Kidney (tissue), 14 donors: ENCODE data around the gene DENND6B. TPM values are rescaled to one million over a fixed set of nuclear protein-coding genes. Genes with fewer than 3 reads are reported as not detected.

Experiments
- DNase-seq, 5 donors: peaks; one replicate each; pipeline ENCODE4 v3.0.0-alpha.2; 2013 to 2020
- FAIRE-seq: peaks from 2 replicates; lab custom pipeline; 2012; peaks lifted over from hg19 to GRCh38; lab: Jason Lieb, UNC
- H3K27ac ChIP-seq, 2 donors: one replicate each; pipeline ENCODE4 v1.7.0; 2013; ENCODE audit warnings: low read depth in 2 of 2, low read length in 2 of 2, inconsistent platforms in 1 of 2
- H3K27me3 ChIP-seq: one replicate; pipeline ENCODE4 v1.7.1; 2013; ENCODE audit warnings: low read length, inconsistent platforms; ENCODE audit not compliant: control insufficient read depth, insufficient read depth
- H3K36me3 ChIP-seq, 3 donors: one replicate each; pipeline versions ENCODE4 v1.7.0 to v1.7.1; 2013; ENCODE audit warnings: low read length in 3 of 3, control low read depth in 1 of 3, inconsistent platforms in 1 of 3; ENCODE audit not compliant: insufficient read depth in 3 of 3, control insufficient read depth in 2 of 3
- H3K4me1 ChIP-seq, 3 donors: one replicate each; pipeline versions ENCODE4 v1.7.0 to v1.7.1; 2013; ENCODE audit warnings: low read length in 3 of 3, inconsistent platforms in 1 of 3, low read depth in 1 of 3; ENCODE audit not compliant: control insufficient read depth in 2 of 3, insufficient read depth in 2 of 3
- H3K4me3 ChIP-seq, 3 donors: one replicate each; pipeline versions ENCODE4 v1.7.0 to v1.8.1; 2013; ENCODE audit warnings: low read length in 3 of 3, control low read depth in 1 of 3, inconsistent platforms in 1 of 3
- H3K9ac ChIP-seq, 3 donors: one replicate each; pipeline versions ENCODE4 v1.7.0 to v1.7.1; 2013; ENCODE audit warnings: low read length in 3 of 3, control low read depth in 1 of 3, inconsistent platforms in 1 of 3
- H3K9me3 ChIP-seq, 3 donors: one replicate each; pipeline versions ENCODE4 v1.7.0 to v1.7.1; 2013; ENCODE audit warnings: low read length in 3 of 3, control low read depth in 1 of 3, inconsistent platforms in 1 of 3; ENCODE audit not compliant: control insufficient read depth in 2 of 3, insufficient read depth in 1 of 3
- CTCF ChIP-seq: IDR thresholded peaks from 3 replicates; pipeline ENCODE4 v1.5.1; 2012; ENCODE audit warnings: mild to moderate bottlenecking, moderate library complexity, borderline replicate concordance; ENCODE audit not compliant: insufficient read depth; ENCODE audit errors: extremely low read depth
- intact Hi-C: fragments of 100-400 bp; cut with DNase I; formaldehyde crosslinking; loops from one replicate; pipeline ENCODE4 v1.11.1; 2022
- polyA plus RNA-seq: library from polyadenylated mRNA; stranded (reverse); fragments of 350-450 nt; fragmentation: Illumina TruSeq; extraction: RNeasy Lipid Tissue Mini Kit (QIAGEN cat#74804); gene quantifications from one replicate; pipeline ENCODE4 v1.2.3, GENCODE V29; 2014; ENCODE audit warnings: low read depth, low replicate concordance; ENCODE audit not compliant: insufficient read depth
- total RNA-seq: library from RNA; stranded (reverse); fragmentation: NEBNext Ultra II Directional; extraction: Animal tissue kit (Norgen Biotek cat#: 25700); gene quantifications from one replicate; pipeline ENCODE4 v1.2.1, GENCODE V29; 2021
- donor health status: control.
- donor health status: control.
- donor health status: control.
- donor health status: control.
- donor health status: control.
- donor health status: DM: yes; HTN: yes; CAD: no.
- donor health status: Normal renal cell carcinoma (clear cell type).

The DENND6B gene
- total and polyA plus RNA-seq, 2 donors from 2014 or later: 14.5 to 16.7 TPM

GRCh38 chr22:50361222-50361621 lies 34.4 kb upstream of the DENND6B start:
- peaks cover 0 to 12% (median 11%) of the 10 kb centered on the region in 3 donors for H3K4me1 ChIP-seq

DNA sequence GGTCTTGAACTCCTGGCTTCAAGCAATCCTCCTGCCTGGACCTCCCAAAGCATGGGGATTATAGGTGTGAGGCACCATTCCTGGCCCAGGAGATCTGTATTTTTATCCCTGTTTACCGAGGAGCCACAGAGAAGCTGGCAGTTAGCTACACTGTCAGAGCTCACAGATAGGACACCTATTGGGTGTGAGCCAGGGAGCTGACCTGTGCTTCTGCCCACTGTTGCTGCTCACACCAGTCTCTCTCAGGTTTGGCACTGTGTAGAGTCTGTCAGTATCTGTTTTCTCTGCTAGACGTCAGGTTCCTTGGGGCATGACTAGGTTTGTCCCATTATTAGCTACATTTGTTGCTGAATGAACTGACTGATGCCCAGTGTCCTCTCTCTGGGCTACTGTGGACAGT lies 33.8 kb upstream of the DENND6B start:
- H3K36me3 ChIP-seq: peaks cover 3 to 6% (median 5%) of the 10 kb centered on the region in 3 donors
- no peak for FAIRE-seq
- intact Hi-C loops: no loop called here
- H3K9ac ChIP-seq: no peak overlapping the region
- DNase-seq: no peak
- no peaks in the 10 kb centered on the region for H3K9me3 ChIP-seq
- H3K4me3 ChIP-seq: no peak overlapping the region
- no peaks in the 10 kb centered on the region for H3K27me3 ChIP-seq
- no peak overlapping the region for H3K27ac ChIP-seq
- peaks cover 0 to 11% (median 9%) of the 10 kb centered on the region in 3 donors for H3K4me1 ChIP-seq
- TF ChIP-seq CTCF: no peak

More at GRCh38 chr22:50361222-50361621, 34.4 kb upstream of the DENND6B start:
- TF ChIP-seq CTCF: no peak
- FAIRE-seq (no peak), DNase-seq (no peak)
- Histone ChIP-seq H3K27ac (no peak overlapping the region), H3K4me3 (no peak overlapping the region), H3K36me3 (peaks cover 3 to 6% (median 5%) of the 10 kb centered on the region in 3 donors), H3K9me3 (no peaks in the 10 kb centered on the region), H3K27me3 (no peaks in the 10 kb centered on the region), H3K9ac (no peak overlapping the region)
- intact Hi-C loops: no loop called here

GRCh38 chr22:50357756-50358155 lies 30.9 kb upstream of the DENND6B start:
- Histone ChIP-seq H3K27me3 (no peaks in the 10 kb centered on the region), H3K4me3 (no peak overlapping the region), H3K4me1 (peaks cover 0 to 11% (median 9%) of the 10 kb centered on the region in 3 donors), H3K9ac (no peak overlapping the region), H3K27ac (no peak overlapping the region), H3K36me3 (peaks cover 3 to 10% (median 5%) of the 10 kb centered on the region in 3 donors), H3K9me3 (no peaks in the 10 kb centered on the region)
- no peak for TF ChIP-seq CTCF
- intact Hi-C loops: no loop called here
- no peak for FAIRE-seq
- DNase-seq: no peak

GRCh38 chr22:50357222-50357621 lies 30.4 kb upstream of the DENND6B start:
- FAIRE-seq: no peak
- H3K27ac ChIP-seq: no peak overlapping the region
- no peak overlapping the region for H3K4me3 ChIP-seq
- H3K36me3 ChIP-seq: peaks cover 3 to 10% (median 5%) of the 10 kb centered on the region in 3 donors
- intact Hi-C loops: no loop called here
- no peak for DNase-seq
- H3K4me1 ChIP-seq: peaks cover 0 to 7% (median 6%) of the 10 kb centered on the region in 3 donors
- no peak for TF ChIP-seq CTCF
- H3K27me3 ChIP-seq: no peaks in the 10 kb centered on the region
- H3K9ac ChIP-seq: no peak overlapping the region
- no peaks in the 10 kb centered on the region for H3K9me3 ChIP-seq
